ENCODE data around the gene RNLS.

- TF ChIP-seq CTCF (conservative IDR thresholded peaks at IDR 0.05; ENCODE audit: low read length) = no peak
- no peak for TF ChIP-seq EZH2phosphoT487 (IDR thresholded peaks at IDR 0.05; ENCODE audit: borderline replicate concordance, low read depth, low read length)
Measured at GRCh38 chr10:88525371-88526069, 57.6 kb downstream of the RNLS start.

All from OCI-LY7 (cell line).